ENCODE results near the gene MTHFS. TPM values are rescaled to one million over a fixed set of nuclear protein-coding genes. Genes with fewer than 3 reads are reported as not detected.

MTHFS gene
- total RNA-seq, 1 donor from 2014 or later: 12.5 TPM

DNA sequence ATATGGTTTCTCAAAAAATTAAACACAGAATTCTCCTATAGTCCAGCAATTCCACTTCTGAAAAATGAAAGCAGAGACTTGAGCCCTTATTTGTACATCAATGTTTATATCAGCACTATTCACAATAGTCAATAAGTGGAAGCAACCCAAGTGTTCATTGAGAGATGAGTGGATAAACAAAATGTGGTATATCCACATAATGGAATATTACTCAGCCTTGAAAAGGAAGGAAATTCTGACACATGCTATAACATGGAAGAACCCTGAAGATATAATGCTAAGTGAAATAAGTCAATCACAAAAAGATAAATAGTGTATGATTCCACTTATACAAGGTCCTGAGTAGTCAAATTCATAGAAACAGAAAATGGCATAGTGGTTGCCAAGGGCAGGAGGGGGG is 76.6 kb downstream of the MTHFS start:
- DNase-seq (ENCODE audit: low read depth): no peak
- no peak overlapping the region for H3K4me3 ChIP-seq (ENCODE audit: low read depth, low read length)
- TF ChIP-seq, protein P1, sequence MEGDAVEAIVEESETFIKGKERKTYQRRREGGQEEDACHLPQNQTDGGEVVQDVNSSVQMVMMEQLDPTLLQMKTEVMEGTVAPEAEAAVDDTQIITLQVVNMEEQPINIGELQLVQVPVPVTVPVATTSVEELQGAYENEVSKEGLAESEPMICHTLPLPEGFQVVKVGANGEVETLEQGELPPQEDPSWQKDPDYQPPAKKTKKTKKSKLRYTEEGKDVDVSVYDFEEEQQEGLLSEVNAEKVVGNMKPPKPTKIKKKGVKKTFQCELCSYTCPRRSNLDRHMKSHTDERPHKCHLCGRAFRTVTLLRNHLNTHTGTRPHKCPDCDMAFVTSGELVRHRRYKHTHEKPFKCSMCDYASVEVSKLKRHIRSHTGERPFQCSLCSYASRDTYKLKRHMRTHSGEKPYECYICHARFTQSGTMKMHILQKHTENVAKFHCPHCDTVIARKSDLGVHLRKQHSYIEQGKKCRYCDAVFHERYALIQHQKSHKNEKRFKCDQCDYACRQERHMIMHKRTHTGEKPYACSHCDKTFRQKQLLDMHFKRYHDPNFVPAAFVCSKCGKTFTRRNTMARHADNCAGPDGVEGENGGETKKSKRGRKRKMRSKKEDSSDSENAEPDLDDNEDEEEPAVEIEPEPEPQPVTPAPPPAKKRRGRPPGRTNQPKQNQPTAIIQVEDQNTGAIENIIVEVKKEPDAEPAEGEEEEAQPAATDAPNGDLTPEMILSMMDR (conservative IDR thresholded peaks at IDR 0.05; ENCODE audit: low read depth, low read length): no peak

DNA sequence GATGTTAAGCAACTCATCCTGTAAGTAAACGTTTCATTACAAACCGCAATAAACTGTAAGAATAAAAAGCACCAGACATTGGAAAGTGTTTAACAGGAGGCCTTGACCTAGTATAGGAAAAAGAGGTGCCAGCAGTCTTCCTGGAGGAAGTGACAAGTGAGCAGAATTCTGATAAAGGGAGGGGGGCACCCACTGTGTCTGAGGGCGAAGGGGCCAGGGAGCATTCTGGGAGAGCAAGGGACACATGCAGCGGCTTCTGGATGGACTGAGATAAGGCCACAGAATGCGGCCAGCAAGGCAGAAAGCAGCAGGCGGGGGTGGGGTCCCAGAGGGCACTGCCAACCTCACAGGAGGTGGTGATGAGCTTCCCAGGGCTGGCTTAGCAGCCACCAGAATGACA is 80.2 kb downstream of the MTHFS start:
- DNase-seq (ENCODE audit: low read depth): no peak
- TF ChIP-seq, protein P1 (conservative IDR thresholded peaks at IDR 0.05; ENCODE audit: low read depth, low read length): no peak
- H3K4me3 ChIP-seq (ENCODE audit: low read depth, low read length): no peak overlapping the region

GRCh38 chr15:79815468-79815867 is 81.3 kb downstream of the MTHFS start:
- no peak for DNase-seq (ENCODE audit: low read depth)
- no peak overlapping the region for H3K4me3 ChIP-seq (ENCODE audit: low read depth, low read length)
- TF ChIP-seq, protein P1 (conservative IDR thresholded peaks at IDR 0.05; ENCODE audit: low read depth, low read length): no peak

GRCh38 chr15:79812541-79812940 is 84.3 kb downstream of the MTHFS start:
- TF ChIP-seq, protein P1 (conservative IDR thresholded peaks at IDR 0.05; ENCODE audit: low read depth, low read length): no peak
- no peak for DNase-seq (ENCODE audit: low read depth)
- H3K4me3 ChIP-seq (ENCODE audit: low read depth, low read length): no peak overlapping the region

GRCh38 chr15:79811406-79812405 is 85.1 kb downstream of the MTHFS start:
- H3K4me3 ChIP-seq (ENCODE audit: low read depth, low read length): no peak overlapping the region
- DNase-seq (ENCODE audit: low read depth): no peak

DNA sequence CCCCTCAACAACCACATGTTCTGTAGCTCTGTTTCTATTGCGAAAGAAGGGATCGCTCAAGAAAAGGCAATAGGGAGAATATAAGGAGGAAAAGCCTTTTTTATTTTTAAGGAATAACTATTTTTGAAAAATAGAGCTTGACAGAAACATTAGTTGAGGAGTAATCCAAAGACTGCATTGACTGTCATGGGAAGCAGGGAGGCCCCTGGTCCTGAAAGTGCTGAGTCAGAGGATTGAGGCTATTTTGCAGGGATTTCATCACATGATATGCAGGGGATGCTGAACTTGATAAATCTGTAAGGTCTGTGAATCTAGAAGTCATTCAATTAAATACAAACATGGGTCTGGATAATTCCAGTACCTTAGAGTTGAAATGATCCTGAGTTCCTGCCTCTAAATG is 92.0 kb downstream of the MTHFS start:
- no peak overlapping the region for H3K4me3 ChIP-seq (ENCODE audit: low read depth, low read length)
- TF ChIP-seq, protein P1 (conservative IDR thresholded peaks at IDR 0.05; ENCODE audit: low read depth, low read length): no peak
- DNase-seq (ENCODE audit: low read depth): no peak

More at GRCh38 chr15:79811406-79812405, 85.1 kb downstream of the MTHFS start:
- TF ChIP-seq, protein P1 (conservative IDR thresholded peaks at IDR 0.05; ENCODE audit: low read depth, low read length): no peak

Measured in epithelial cell of proximal tubule (primary cell).